Stimulated activated CD8-positive, alpha-beta memory T cell treated with anti-CD3 and anti-CD28 coated beads, Interleukin-2, amount 100 ng/mL, for 48 hours (primary cell): ENCODE results near the gene RAB3GAP1.
A peak's percentile ranks its signal among the peaks of the same experiment; 100 is the strongest.
"Not testable (repeated sequence)": the region's sequence is repeated elsewhere in the genome, so short reads cannot be mapped to it uniquely, and the experiment has no call there.

Experiments used
- DNase-seq, 2 donors: peaks; one replicate each; pipeline ENCODE4 v3.0.0-alpha.2; 2020; ENCODE audit warnings: low read depth in 2 of 2

RAB3GAP1 gene

DNA sequence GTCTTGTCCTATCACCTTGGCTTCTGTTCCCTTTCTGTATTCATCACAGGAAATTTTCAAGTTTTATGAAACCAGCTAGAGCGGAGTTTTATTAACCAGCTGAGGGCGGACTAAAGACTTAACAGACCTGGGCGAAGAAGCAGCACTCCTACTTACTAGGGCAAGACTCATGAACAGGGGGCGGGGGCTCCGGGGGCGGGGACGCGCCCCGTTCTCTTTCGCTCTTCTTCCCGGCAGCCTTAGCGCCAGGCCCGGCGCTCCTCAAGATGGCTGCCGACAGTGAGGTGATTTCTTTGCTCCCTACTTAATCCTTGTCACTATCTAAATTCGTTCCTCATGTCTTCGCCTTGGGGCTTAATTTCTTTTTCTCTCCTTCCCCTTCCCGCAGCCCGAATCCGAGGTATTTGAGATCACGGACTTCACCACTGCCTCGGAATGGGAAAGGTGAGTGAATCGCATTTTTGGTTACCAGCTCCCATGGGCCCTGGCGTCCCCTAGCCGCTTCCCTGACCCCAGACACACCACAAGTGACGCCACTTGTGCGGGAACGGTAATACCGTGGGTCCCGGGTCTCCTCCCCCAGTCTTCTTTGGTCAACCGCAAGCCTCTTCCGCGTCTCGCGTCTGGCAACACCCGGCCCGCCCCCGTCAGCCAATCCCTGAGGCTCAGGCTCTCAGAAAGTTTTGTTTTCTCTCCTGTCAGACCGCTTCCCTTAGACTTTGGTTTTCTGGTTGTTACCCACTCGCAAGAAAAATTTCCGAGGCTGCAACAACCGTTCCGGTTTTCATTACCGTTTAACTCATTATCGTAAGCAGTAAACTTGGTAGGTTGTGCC lies at the start of gene RAB3GAP1:
Gene RAB3GAP1, plus strand, starts transcription at position 251 of the 835 bp plus-strand sequence. Its CDS starts 16 bp downstream, at position 267.
- peak; percentile 85 to 88 for DNase-seq

DNA sequence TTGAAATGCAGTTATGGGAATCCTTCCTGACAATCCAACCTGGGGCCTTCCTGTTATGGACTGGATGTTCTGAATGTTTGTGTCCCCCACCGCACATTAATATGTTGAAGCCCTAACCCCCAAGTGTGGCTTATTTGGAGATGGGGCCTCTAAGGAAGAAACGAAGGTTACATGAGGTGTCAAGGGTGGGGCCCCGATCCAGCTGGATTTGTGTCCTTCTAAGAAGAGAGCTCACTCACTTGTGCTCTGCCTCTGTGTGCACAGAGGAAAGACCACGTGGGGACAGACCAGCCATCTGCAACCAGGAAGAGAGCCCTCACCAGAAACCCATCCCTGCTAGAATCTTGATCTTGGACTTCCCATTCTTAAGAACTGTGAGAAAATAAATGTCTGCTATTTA lies 49.3 kb upstream of the RAB3GAP1 start:
- DNase-seq, result no peak

DNA sequence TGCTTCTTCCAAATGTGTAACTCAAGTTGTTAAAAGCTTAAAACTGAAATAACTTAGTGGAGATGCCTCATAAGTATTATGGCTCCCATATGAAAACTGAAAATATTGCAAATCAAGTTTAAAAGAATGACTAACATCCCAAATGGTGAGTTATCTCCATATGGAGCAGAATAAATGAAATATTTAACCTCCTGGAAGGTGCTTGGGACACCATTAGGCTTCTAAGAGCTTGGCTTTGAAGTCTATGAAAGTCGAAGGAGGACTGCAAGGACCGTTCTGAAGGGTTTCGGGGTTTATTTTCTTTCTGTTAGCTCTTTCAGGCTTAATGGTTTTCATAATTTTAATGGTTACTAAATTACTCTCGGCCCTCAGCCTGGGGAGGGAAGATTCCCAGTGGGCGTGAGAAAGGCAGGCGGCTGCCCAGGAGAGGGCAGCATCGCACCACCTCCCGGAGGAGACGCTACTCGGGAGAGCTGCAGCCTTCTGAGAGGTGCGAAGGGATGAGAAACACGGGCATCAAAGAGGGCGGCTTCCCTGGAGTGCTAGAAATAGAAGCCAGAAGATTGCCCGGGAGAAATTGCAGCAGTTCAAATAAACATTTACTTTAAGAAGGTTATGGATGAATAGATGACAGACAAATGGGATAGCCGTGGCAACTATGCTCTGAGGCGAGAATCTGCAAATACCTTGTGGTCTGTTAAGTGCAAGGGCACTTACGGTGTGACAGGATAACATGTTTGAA lies 47.9 kb upstream of the RAB3GAP1 start:
- peak; percentile 55 to 58 for DNase-seq

DNA sequence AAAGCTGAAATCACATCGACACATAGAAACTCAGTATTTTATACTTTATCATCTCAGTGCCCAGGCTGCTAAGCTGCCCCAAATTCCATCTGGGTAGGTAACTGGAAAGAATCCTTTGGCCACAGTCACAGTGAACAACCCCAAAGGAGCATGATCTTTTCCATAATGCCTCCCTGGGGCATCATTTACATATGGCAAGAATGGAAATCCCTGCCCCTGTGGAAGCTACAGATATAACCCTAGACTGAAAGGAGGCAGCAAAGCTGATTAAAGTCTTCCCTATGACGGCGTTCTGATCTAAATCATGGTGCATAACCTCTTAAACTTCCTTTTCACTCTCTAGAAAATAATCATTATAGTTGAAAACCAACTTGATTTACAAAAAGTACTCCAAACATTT lies 46.3 kb upstream of the RAB3GAP1 start:
- no peak for DNase-seq

DNA sequence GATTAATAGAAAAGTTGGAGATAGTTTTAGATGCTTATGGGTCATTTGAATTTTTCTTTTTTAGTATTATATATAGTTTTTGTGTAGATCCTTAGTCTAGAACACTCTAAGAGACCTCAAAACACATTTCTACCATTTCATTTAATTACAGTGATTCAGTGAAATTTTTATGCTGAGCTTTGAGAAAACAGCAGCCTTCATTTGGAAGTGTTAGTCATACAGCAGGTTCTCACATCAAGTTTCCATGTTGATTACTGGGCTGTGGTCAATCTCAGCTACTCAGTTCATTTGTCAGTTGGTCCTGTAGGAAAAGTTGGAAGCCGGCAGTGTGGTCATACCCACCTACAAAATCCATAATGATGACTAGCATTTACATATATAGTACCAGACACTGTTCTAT lies 42.8 kb upstream of the RAB3GAP1 start:
- no peak for DNase-seq

DNA sequence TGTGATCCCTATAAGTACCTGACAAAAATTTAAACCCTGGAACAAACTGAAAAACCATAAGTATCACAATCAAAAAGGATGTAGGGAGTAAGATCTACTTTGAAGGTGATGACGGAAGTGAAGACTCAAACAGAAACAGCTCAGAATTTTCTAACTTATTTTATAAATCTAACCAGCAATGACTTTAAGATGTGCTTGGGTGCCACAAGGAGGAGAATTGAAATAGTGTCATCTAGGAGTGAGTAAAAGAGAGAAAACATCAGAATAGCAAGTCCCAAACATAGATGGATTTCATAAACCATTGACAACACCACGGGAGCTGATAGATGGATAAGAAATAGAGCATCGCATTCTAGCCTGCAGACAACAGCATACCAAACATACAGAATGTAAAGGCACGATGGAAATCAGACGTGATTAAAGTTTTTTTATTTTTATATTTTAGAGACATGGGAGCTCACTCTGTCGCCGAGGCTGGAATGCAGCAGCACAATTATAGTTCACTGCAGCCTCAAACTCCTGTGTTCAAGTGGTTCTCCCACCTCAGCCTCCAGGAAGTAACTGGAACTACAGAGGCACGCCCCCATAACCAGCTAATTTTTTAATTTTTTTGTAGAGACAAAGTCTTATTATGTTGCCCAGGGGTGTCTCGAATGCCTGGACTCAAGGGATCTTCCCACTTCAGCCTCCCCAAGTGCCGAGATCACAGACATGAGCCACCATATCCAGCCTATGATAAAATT lies 41.7 kb upstream of the RAB3GAP1 start:
- no peak for DNase-seq

DNA sequence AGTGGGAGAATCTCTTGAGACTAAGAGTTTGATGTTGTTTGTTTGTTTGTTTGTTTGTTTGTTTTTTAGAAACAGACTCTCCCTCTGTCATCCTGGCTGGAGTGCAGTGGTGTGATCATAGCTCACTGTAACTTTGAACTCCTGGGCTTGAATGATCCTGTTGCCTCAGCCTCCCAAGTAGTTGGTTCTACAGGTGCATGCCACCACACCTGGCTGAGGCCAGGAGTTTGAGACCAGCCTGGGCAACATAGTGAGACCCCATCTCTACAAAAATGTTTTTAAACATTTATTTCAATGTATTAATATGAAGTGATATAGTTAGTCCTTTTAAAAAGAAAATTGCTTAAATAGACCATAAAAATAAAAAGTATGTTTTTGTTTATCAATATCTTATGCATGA lies 40.5 kb upstream of the RAB3GAP1 start:
- no peak for DNase-seq

DNA sequence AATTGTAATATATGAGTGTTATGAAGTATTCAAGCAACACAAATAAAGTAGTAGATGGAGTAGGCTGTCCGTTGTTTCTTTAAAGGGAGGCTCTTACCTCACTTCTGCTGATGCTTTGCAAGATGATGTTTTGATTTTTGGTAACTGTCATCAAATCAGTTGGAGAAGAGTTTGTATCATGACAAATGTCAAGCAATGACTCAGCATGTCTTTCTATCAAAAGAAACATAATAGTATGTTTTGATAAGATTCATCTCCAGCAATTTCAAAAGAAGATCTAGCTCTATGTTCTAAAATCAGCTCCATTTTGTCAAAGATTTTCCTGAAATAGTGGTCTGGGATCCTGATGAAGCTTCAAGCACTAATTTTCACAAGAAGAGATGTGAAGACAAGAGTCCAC lies 30.5 kb upstream of the RAB3GAP1 start:
- no peak for DNase-seq

DNA sequence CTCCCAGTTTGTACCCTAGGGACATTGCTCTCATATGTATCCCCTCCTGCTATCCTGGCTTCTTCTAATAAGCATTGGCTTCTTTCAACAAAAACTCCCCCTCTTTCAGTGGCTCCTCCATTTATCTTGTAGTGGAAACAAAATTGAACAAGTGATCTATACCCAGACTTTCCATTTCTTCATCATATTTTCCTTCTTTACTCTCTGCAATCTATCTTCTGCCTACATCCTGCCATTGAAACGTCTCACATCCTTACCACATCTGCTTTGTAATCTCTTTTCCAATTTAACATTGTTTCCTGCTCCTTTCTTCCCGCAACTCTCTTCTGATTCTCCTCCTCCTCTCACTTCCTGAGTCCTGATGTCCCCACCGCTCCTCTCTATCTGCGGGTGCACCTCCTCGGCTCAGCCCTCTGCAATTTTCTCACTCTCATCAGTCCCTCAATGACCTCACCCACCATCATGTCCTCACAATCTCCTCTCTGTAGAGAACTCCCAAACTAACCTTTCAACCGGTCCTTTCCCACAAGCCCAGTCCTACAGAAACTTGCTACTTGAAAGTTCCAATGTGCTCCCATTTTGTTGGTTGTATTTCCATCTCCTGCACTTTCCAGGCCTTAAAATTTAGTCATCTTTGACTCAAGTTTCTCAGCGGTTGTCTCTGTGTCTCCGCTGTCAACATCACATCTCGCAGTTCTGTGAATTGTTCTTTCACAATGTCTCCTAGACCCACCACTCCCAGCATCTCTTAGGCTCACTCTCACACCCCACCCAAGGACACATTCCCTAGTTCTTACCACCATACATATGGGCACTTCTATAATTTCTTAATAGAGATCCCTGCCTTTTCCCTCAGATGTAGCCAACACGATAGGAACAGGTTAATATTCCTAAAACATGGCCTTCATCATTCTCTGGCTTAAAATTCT lies 28.9 kb upstream of the RAB3GAP1 start:
- DNase-seq, result no peak

DNA sequence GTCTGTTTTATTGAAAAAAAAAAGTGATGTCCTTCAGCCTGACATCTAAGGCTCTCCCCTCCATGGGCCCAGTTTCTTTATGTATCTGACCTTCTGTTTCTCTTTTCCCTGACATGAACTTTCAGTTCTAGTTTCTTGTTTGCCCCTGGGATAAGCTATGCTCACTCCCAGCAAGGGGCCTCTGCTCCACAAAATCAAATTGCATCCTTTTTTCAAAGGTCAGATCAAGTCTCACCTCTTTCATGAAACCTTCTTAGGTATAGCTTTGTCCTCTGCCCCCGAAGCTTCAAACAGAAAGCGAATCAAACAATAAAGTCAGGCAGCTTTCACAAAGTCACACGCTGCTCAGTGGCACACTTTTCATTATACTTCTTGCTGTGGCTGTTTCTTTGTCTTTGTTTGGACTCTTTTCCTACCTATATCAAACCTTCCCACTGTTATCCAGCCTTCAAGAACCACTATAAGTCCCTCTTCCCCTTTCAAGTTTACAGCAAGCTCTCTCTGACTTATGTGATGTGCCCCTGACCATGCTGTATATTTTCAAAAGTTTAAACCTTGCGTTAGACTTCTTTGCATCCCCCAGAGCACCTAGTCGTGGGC lies 28.1 kb upstream of the RAB3GAP1 start:
- no peak for DNase-seq

DNA sequence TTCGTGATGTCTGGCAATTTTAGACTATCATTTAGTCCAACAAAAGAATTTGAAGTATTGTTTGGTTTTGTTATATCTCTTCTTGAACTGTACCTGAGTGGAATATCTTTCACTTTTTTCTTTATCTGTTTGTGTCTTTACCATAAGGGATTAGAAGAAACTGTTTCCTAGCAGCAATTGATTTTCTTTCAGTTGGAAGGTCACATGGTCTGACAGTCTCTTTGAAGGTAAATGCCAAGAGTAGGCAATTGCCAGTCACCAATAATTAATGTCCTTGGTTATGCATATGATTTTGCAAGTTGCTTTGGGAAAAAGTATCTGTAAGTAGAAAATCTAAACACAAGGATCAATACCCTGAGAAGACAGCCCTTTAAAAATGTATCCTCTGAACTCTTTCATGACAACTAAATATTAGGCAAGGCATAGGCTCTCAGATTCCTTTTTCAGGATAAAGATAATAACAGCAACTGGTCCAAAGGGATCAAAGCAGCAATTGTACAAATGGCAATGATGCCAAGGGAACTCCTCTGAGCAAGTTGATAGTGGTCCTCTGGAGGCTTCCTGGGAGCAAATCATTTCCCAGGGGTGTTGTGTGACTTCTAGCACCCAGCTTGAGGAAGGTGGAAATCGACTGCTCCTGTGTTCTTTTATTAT lies 22.5 kb upstream of the RAB3GAP1 start:
- no peak for DNase-seq

DNA sequence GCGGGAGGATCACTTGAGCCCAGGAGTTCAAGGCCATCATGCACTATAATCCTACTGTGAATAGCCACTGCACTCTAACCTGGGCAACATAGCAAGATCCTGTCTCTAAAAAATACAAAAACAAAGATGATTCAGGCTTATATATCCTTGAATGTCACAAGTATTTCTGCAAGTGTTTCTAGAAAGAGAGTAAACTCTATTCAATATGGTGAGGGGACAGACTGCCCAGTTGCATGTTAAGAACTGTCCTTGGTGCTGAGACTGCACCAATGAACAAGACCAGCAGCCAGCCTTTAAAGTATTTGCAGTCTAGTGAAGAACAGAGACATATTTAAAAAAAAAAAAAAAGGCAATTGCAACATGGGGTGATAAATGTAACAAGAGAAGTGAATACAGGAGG lies 21.3 kb upstream of the RAB3GAP1 start:
- no peak for DNase-seq

DNA sequence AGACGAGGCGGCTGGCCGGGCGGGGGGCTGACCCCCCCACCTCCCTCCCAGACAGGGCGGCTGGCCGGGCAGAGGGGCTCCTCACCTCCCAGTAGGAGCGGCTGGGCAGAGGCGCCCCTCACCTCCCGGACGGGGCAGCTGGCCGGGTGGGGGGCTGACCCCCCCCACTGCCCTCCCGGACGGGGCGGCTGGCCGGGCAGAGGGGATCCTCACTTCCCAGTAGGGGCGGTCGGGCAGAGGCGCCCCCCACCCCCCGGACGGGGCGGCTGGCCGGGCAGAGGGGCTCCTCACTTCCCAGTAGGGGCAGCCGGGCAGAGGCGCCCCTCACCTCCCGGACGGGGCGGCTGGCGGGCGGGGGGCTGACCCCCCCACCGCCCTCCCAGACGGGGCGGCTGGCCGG lies 18.9 kb upstream of the RAB3GAP1 start:
- not testable (repeated sequence) for DNase-seq

DNA sequence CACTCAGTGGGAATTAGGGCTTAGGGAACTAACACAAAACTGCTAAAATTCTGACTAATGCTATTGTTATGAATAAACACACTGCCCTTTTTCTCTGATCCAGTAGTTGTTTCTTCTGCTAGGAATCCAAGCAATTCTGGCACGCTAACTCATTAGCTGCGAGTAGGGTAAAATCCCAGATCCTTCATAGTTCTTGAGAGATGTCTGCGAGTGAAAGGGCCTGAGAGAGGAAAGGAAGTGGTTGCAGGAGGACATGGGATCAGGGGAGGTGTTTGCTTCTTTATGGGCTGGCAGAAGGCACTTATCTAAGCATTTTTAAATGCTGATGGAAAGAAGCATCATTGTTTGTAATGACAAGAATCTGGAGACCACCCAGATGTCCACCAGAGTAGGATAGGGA lies 14.3 kb upstream of the RAB3GAP1 start:
- DNase-seq, result no peak

DNA sequence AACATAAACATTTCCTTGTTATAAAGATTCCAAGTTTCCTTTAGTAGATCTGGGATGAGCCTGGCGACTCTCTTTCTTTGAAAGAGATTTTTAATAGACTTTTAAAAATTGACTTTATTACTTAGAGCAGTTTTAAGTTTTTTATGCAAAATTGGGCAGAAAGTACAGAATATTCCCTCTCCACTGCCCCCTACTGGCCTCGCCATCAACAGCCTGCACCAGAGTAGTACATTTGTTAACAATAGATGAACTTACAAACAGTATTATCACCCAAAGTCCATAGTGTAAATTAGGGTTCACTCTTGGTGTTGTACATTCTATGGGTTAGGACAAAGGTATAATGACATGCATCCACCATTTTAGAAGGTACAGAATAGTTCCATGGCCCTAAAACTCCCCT lies 8.7 kb upstream of the RAB3GAP1 start:
- peak in 1 of 2 donors; percentile 18 for DNase-seq

DNA sequence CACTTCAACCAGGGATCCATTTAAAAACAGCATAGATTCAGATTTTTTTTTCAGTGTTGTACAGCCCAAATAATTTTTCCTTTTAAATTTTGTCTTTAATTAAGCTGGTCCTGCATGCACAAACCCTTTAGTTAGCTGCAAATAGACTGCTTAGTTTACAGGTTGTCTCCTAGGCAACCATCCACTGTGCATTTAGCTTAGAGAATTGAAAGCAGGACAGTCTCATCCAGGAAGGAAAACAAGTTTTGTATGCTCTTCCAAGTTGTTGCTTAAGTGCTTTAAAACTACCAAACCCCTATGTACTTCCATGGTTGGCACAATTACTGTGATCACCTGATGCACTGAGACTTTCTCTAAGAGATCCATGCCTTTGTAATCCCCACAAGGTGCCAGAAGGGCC lies 4.8 kb upstream of the RAB3GAP1 start, which contains the start of gene MAP3K19:
Gene MAP3K19, minus strand, starts transcription at position 148 of the 400 bp plus-strand sequence. CDS start 22,800 bp downstream, outside the sequence.
- DNase-seq, result no peak

DNA sequence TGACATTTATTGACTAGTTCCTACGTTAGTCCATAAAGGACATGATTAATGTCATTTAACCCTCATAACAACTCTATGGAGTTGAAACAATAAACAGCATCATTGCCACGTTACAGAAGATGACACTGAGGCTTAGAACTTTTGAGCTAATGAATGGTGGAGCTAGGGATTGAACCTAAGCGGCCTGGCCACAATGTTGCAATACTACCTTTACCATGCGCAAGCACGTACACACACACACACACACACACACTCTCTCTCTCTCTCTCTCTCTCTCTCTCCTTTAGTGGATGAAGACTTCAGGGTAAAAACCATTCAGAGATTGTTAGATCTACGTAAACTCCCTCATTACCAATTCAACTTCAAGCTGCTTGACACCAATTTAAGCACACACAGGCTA lies 4.0 kb upstream of the RAB3GAP1 start:
- no peak for DNase-seq

DNA sequence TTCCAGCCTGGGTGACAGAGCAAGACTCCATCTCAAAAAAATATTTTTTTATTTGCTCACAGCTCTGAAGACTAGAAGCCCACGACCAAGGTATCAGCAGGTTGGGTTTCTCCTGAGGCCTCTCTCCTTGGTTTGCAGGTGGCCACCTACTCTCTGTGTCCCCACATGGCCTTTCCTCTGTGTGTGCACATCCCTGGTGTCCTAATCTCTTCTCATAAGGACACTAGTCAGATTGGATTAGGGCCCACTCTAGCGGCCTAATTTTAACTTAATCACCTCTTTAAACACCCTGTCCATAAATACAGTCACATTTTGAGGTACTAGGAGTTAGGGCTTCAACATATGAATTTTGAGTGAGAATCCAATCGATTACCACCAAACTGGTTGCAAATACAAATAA lies 2.0 kb upstream of the RAB3GAP1 start:
- DNase-seq, result no peak

DNA sequence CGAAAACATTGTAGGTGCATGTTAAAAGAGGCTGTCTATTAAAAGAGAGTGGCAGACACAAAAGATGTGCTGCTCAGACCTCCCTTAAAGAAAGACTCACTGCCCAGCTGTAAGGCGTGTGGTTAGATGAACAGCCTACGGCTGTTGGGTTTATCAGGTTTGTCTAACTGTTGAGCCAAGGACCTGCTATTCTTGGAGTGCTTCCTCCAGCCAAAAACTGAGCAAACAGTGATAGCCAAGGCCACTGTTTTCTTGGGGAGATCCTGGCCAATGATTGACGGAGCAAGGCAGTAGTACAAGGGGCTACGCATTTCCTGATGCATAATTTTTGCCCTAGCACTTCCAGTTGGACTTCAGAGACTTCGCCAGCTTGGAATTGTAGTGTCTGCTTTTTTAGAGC lies 1.4 kb upstream of the RAB3GAP1 start:
- no peak for DNase-seq

DNA sequence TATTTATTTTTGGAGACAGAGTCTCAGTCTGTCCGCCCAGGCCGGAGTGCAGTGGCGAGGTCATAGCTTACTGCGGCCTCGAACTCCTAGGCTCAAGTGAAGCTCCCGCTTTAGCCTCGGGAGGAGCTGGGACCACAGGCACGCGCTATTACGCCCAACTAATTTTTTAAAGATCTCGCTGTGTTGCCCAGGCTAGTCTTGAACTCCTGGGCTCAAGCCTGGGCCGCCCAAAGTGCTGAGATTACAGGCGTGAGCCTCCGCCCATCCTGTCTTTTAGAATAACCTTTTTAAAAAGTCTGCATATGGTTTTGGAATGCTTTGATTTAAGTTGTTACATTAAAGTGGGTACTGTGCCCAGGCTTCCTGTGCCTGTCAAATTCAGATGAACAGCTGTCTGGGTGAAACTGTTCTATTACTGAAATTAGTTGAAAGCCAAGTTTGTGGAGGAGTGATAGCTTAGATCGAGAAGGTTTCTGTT lies 944 bp downstream of the RAB3GAP1 start:
- DNase-seq, result peak in 1 of 2 donors; percentile 6
